B cell (primary cell): ENCODE measurements around the gene PCDHGB1. TPM values are rescaled to one million over a fixed set of nuclear protein-coding genes. Genes with fewer than 3 reads are reported as not detected.
"Not testable (repeated sequence)": the region's sequence is repeated elsewhere in the genome, so short reads cannot be mapped to it uniquely, and the experiment has no call there.

Experiments
- ATAC-seq: fragments of 200-7000 bp; cut with Tn5 transposase; one replicate; pipeline ENCODE4 v1.10.0; 2021; ENCODE audit warnings: low read depth, mild to moderate bottlenecking, moderate number of reproducible peaks, moderate library complexity
- CTCF ChIA-PET: fragments of 350-600 bp; sonication (Branson Sonifier 250); formaldehyde crosslinking; loops from one replicate; lab custom pipeline; 2021; ENCODE audit warnings: antibody characterized with exemption, inconsistent platforms; lab: Charles Lee
- POLR2A ChIA-PET: fragments of 350-600 bp; sonication (Branson Sonifier 250); formaldehyde crosslinking; loops from one replicate; lab custom pipeline; 2021; ENCODE audit warnings: antibody characterized with exemption; lab: Charles Lee
- DNase-seq: peaks from one replicate; pipeline ENCODE4 v3.0.0; 2013
- H2AFZ ChIP-seq: 2 replicates; pipeline ENCODE4 v1.6.1; 2012; ENCODE audit warnings: mild to moderate bottlenecking, low read depth, low read length; ENCODE audit not compliant: insufficient read depth, poor library complexity, severe bottlenecking
- H3K27ac ChIP-seq, 2 donors: 1 replicate in 1 of 2; 2 replicates in 1 of 2; pipeline ENCODE4 v1.5.1; 2012 to 2013; ENCODE audit warnings: low read length in 2 of 2, mild to moderate bottlenecking in 2 of 2, moderate library complexity in 1 of 2
- H3K27me3 ChIP-seq, 4 experiments: fragments of 200-600 bp in 1 of 4; sonication (generic) in 1 of 4; replicated peaks in 1 of 4; 1 replicate in 2 of 4; 2 replicates in 2 of 4; pipeline versions ENCODE4 v1.6.1 to v1.7.0; 2013 to 2016; ENCODE audit warnings: low read length in 3 of 4, mild to moderate bottlenecking in 2 of 4, mixed read lengths in 1 of 4, moderate library complexity in 1 of 4; ENCODE audit not compliant: insufficient read depth in 4 of 4, control insufficient read depth in 3 of 4; ENCODE audit errors: control extremely low read depth in 1 of 4
- H3K36me3 ChIP-seq, 2 experiments: replicated peaks in 1 of 2; 1 replicate in 1 of 2; 2 replicates in 1 of 2; pipeline versions ENCODE4 v1.6.1 to v1.7.1; 2013; ENCODE audit warnings: low read length in 1 of 2; ENCODE audit not compliant: insufficient read depth in 2 of 2, control insufficient read depth in 1 of 2; ENCODE audit errors: control extremely low read depth in 1 of 2, extremely low read depth in 1 of 2
- H3K4me1 ChIP-seq, 2 donors: fragments of 200-600 bp in 1 of 2; sonication (generic) in 1 of 2; 1 replicate in 1 of 2; 2 replicates in 1 of 2; pipeline versions ENCODE4 v1.5.1 to v1.6.1; 2013 to 2017; ENCODE audit warnings: low read length in 2 of 2; ENCODE audit not compliant: control insufficient read depth in 2 of 2, insufficient read depth in 2 of 2
- H3K4me2 ChIP-seq: replicated peaks from 2 replicates; pipeline ENCODE3; 2012; ENCODE audit warnings: mild to moderate bottlenecking, low read depth, low read length; ENCODE audit not compliant: poor library complexity, severe bottlenecking
- H3K4me3 ChIP-seq, 5 experiments: fragments of 200-600 bp in 1 of 5; sonication (generic) in 1 of 5; 1 replicate in 3 of 5; 2 replicates in 2 of 5; pipeline versions ENCODE4 v1.5.1 to v1.7.0; 2011 to 2016; ENCODE audit warnings: low read length in 4 of 5, mild to moderate bottlenecking in 4 of 5, low read depth in 2 of 5, control low read depth in 1 of 5, moderate library complexity in 1 of 5; ENCODE audit not compliant: insufficient read depth in 1 of 5; ENCODE audit errors: control extremely low read depth in 1 of 5, extremely low read depth in 1 of 5
- H3K79me2 ChIP-seq: fragments of 200-600 bp; sonication (generic); one replicate; pipeline ENCODE4 v1.6.0; 2016; ENCODE audit warnings: low read length; ENCODE audit not compliant: control insufficient read depth, insufficient read depth
- H3K9ac ChIP-seq: fragments of 200-600 bp; sonication (generic); 2 replicates; pipeline ENCODE4 v1.6.1; 2017; ENCODE audit warnings: mild to moderate bottlenecking, low read length, moderate library complexity
- H3K9me3 ChIP-seq, 3 donors: one replicate each; pipeline versions ENCODE4 v1.6.1 to v1.7.1; 2013; ENCODE audit warnings: low read length in 2 of 3; ENCODE audit not compliant: control insufficient read depth in 2 of 3, insufficient read depth in 1 of 3; ENCODE audit errors: control extremely low read depth in 1 of 3
- H4K20me1 ChIP-seq: 2 replicates; pipeline ENCODE4 v1.6.0; 2012; ENCODE audit warnings: mild to moderate bottlenecking, low read length; ENCODE audit not compliant: insufficient read depth, control insufficient read depth, poor library complexity, severe bottlenecking
- H3K27ac Mint-ChIP-seq: one replicate; pipeline ENCODE4 v1.8.0; 2021; ENCODE audit warnings: mixed read lengths
- H3K27me3 Mint-ChIP-seq: one replicate; pipeline ENCODE4 v1.8.0; 2021; ENCODE audit warnings: mixed read lengths
- H3K4me1 Mint-ChIP-seq: one replicate; pipeline ENCODE4 v1.8.0; 2021; ENCODE audit warnings: mixed read lengths
- H3K4me3 Mint-ChIP-seq: one replicate; pipeline ENCODE4 v1.8.0; 2021; ENCODE audit warnings: mixed read lengths
- H3K9me3 Mint-ChIP-seq: one replicate; pipeline ENCODE4 v1.8.0; 2022; ENCODE audit warnings: mixed read lengths; ENCODE audit not compliant: insufficient read depth
- EZH2 ChIP-seq: IDR thresholded peaks from 2 replicates; pipeline ENCODE4 v1.6.1; 2012; ENCODE audit warnings: borderline replicate concordance, low read depth, mild to moderate bottlenecking, moderate library complexity, low read length; ENCODE audit not compliant: insufficient read depth, poor library complexity, severe bottlenecking
- WGBS: methylation state at CpG from one replicate; pipeline ENCODE4 v1.1.5; 2013; ENCODE audit warnings: missing lambda C conversion rate; ENCODE audit not compliant: insufficient coverage; 5-methylcytosine and 5-hydroxymethylcytosine counted together
- intact Hi-C: fragments of 100-400 bp; cut with micrococcal nuclease; formaldehyde crosslinking; loops from one replicate; pipeline ENCODE4 v1.10.0; 2022
- polyA plus RNA-seq: library from polyadenylated mRNA; depleted of rRNA; stranded (reverse); fragments of >200 nt; gene quantifications from 2 replicates; pipeline ENCODE4 v1.2.3, GENCODE V29; 2012
- total RNA-seq, 2 donors: library from RNA; stranded (reverse); fragments of 120-200 nt in 1 of 2; gene quantifications; 1 replicate in 1 of 2; 2 replicates in 1 of 2; pipeline versions ENCODE4 v1.2.3 to v1.2.4, GENCODE V29; 2013 to 2022
- TF ChIP-seq, protein P1 (sequence below): fragments of 200-600 bp; IDR thresholded peaks from one replicate; pipeline ENCODE4 v1.8.0; 2022; ENCODE audit warnings: antibody characterized with exemption, mild to moderate bottlenecking

Gene PCDHGB1
- total and polyA plus RNA-seq, 2 donors (not counting 1 experiment from before 2014, with no cell fraction given), result 0.10 to 0.69 TPM

DNA sequence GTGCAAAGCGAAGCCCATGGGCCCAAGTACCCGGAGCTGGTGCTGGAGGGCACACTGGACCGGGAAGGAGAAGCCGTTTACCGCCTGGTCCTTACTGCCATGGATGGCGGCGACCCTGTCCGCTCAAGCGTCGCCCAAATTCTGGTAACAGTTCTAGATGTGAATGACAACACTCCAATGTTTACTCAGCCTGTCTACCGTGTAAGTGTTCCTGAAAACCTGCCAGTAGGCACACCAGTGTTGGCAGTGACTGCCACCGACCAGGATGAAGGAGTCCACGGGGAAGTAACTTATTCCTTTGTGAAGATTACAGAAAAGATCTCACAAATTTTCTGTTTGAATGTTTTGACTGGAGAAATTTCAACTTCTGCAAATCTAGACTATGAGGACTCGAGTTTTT is 24.7 kb downstream of the PCDHGB1 start:
- Histone ChIP-seq H2AFZ (no peak overlapping the region), H3K4me2 (no peak overlapping the region), H4K20me1 (no peaks in the 10 kb centered on the region), H3K4me1 (peaks cover 0 to 5% of the 10 kb centered on the region in 2 donors), H3K36me3 (no peaks in the 10 kb centered on the region), H3K4me3 (no peak overlapping the region), H3K9me3 (peaks cover 0 to 65% (median 49%) of the 10 kb centered on the region in 3 donors), H3K9ac (no peak overlapping the region), H3K79me2 (no peaks in the 10 kb centered on the region), H3K27me3 (peaks cover 0 to 63% (median 33%) of the 10 kb centered on the region in 4 experiments), H3K27ac (no peak overlapping the region)
- WGBS, result 69% methylated on average over 14 of the region's 14 CpGs
- Mint-ChIP-seq H3K27me3 (peaks cover 47% of the 10 kb centered on the region), H3K9me3 (peaks cover 12% of the 10 kb centered on the region), H3K27ac (no peak overlapping the region), H3K4me1 (peaks cover 8% of the 10 kb centered on the region), H3K4me3 (no peak overlapping the region)
- intact Hi-C loops, result no loop called here
- ATAC-seq (no peak), DNase-seq (no peak)
- no peak for TF ChIP-seq EZH2
- TF ChIP-seq, protein P1, sequence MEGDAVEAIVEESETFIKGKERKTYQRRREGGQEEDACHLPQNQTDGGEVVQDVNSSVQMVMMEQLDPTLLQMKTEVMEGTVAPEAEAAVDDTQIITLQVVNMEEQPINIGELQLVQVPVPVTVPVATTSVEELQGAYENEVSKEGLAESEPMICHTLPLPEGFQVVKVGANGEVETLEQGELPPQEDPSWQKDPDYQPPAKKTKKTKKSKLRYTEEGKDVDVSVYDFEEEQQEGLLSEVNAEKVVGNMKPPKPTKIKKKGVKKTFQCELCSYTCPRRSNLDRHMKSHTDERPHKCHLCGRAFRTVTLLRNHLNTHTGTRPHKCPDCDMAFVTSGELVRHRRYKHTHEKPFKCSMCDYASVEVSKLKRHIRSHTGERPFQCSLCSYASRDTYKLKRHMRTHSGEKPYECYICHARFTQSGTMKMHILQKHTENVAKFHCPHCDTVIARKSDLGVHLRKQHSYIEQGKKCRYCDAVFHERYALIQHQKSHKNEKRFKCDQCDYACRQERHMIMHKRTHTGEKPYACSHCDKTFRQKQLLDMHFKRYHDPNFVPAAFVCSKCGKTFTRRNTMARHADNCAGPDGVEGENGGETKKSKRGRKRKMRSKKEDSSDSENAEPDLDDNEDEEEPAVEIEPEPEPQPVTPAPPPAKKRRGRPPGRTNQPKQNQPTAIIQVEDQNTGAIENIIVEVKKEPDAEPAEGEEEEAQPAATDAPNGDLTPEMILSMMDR, result no peak
- ChIA-PET POLR2A (no interaction called here), CTCF (interaction anchor here (0.6 to 2.0 kb wide), 4 partner anchors 33 to 640 kb away, joined by 3 to 5 read pairs (median 4); partner anchors contain the start of gene PCDHGB6)

- H3K4me2 ChIP-seq, H3K36me3 ChIP-seq, H3K4me3 Mint-ChIP-seq, H3K9ac ChIP-seq, H3K4me1 ChIP-seq, H3K79me2 ChIP-seq, H2AFZ ChIP-seq, ATAC-seq, DNase-seq, H3K4me1 Mint-ChIP-seq, POLR2A ChIA-PET, intact Hi-C loops, H3K27ac Mint-ChIP-seq, H3K4me3 ChIP-seq, H3K27ac ChIP-seq, H4K20me1 ChIP-seq: not testable (repeated sequence)
- H3K9me3 Mint-ChIP-seq, result peaks cover 12% of the 10 kb centered on the region
- Histone ChIP-seq H3K9me3 (peaks cover 0 to 58% (median 46%) of the 10 kb centered on the region in 3 donors), H3K27me3 (peaks cover 0 to 55% (median 30%) of the 10 kb centered on the region in 4 experiments)
- peaks cover 44% of the 10 kb centered on the region for H3K27me3 Mint-ChIP-seq
- WGBS, result 56% methylated on average over 33 of the region's 48 CpGs
- CTCF ChIA-PET, result interaction anchor here (1.4 to 2.0 kb wide), 2 partner anchors 32 to 188 kb away, joined by 4 to 5 read pairs; partner anchors contain the start of gene PCDHGB6
These were observed 25.7 kb downstream of the PCDHGB1 start for GRCh38 chr5:141375444-141376155.
